H1 (cell line): Measurements from ENCODE around the gene PIGT. TPM values are rescaled to one million over a fixed set of nuclear protein-coding genes. Genes with fewer than 3 reads are reported as not detected.

Source experiments
- CTCF ChIA-PET: fragments of 300-600 bp; sonication (Branson Sonifier 250); formaldehyde crosslinking; loops from one replicate; lab custom pipeline; 2021; ENCODE audit not compliant: partially characterized antibody; lab: Charles Lee
- POLR2A ChIA-PET: fragments of 300-600 bp; sonication (Branson Sonifier 250); formaldehyde crosslinking; loops from one replicate; lab custom pipeline; 2021; ENCODE audit warnings: inconsistent platforms; ENCODE audit not compliant: partially characterized antibody; lab: Charles Lee
- DNase-seq, 2 experiments: peaks; one replicate each; pipeline versions ENCODE4 v3.0.0 to v3.0.0-alpha.2; 2010 to 2022; ENCODE audit warnings: low spot score in 2 of 2, low read depth in 1 of 2, mixed read lengths in 1 of 2
- FAIRE-seq: peaks from 2 replicates; lab custom pipeline; 2011; peaks lifted over from hg19 to GRCh38; lab: Jason Lieb, UNC
- H2AFZ ChIP-seq: 2 replicates; pipeline ENCODE4 v1.8.1; 2012; ENCODE audit warnings: low read length, inconsistent platforms
- H2AK5ac ChIP-seq: 2 replicates; pipeline ENCODE4 v1.6.1; 2013; ENCODE audit warnings: low read depth, low read length
- H2BK120ac ChIP-seq: replicated peaks from 2 replicates; pipeline ENCODE3; 2013; ENCODE audit warnings: low read depth, low read length, inconsistent platforms
- H2BK12ac ChIP-seq: 2 replicates; pipeline ENCODE4 v1.6.1; 2013; ENCODE audit warnings: low read depth, low read length
- H2BK15ac ChIP-seq: 2 replicates; pipeline ENCODE4 v1.6.1; 2013; ENCODE audit warnings: low read length
- H2BK20ac ChIP-seq: 2 replicates; pipeline ENCODE4 v1.6.1; 2013; ENCODE audit warnings: low read length
- H2BK5ac ChIP-seq: 2 replicates; pipeline ENCODE4 v1.6.1; 2013; ENCODE audit warnings: low read depth, low read length
- H3K14ac ChIP-seq: 2 replicates; pipeline ENCODE4 v1.6.1; 2013; ENCODE audit warnings: inconsistent platforms; ENCODE audit not compliant: insufficient read length
- H3K18ac ChIP-seq: 2 replicates; pipeline ENCODE4 v1.6.1; 2013; ENCODE audit warnings: low read length; ENCODE audit errors: extremely low read depth
- H3K23ac ChIP-seq: 2 replicates; pipeline ENCODE4 v1.6.1; 2013; ENCODE audit warnings: inconsistent platforms; ENCODE audit not compliant: insufficient read length
- H3K23me2 ChIP-seq: 2 replicates; pipeline ENCODE4 v1.6.1; 2013; ENCODE audit warnings: low read depth, low read length
- H3K27ac ChIP-seq: 2 replicates; pipeline ENCODE4 v1.6.1; 2011; ENCODE audit warnings: low read depth, low read length, inconsistent platforms
- H3K27me3 ChIP-seq, 4 experiments: replicated peaks in 1 of 4; 1 replicate in 1 of 4; 2 replicates in 3 of 4; pipeline versions ENCODE4 v1.6.1 to v1.8.1; 2011 to 2013; ENCODE audit warnings: low read length in 3 of 4, mild to moderate bottlenecking in 3 of 4, inconsistent platforms in 2 of 4, mixed read lengths in 2 of 4, moderate library complexity in 1 of 4; ENCODE audit not compliant: control insufficient read depth in 3 of 4, insufficient read depth in 3 of 4; ENCODE audit errors: extremely low read depth in 1 of 4
- H3K36me3 ChIP-seq, 4 experiments: 2 replicates each; pipeline versions ENCODE4 v1.6.1 to v1.8.1; 2011 to 2013; ENCODE audit warnings: mild to moderate bottlenecking in 4 of 4, low read length in 3 of 4, moderate library complexity in 2 of 4, control low read depth in 1 of 4, inconsistent platforms in 1 of 4; ENCODE audit not compliant: insufficient read depth in 4 of 4, control insufficient read depth in 2 of 4
- H3K4ac ChIP-seq: replicated peaks from 2 replicates; pipeline ENCODE3; 2013; ENCODE audit warnings: low read length, low read depth, mixed read lengths, inconsistent platforms; ENCODE audit not compliant: insufficient read length
- H3K4me1 ChIP-seq, 4 experiments: replicated peaks in 1 of 4; 1 replicate in 1 of 4; 2 replicates in 3 of 4; pipeline versions ENCODE4 v1.6.1 to v1.8.1; 2011 to 2013; ENCODE audit warnings: low read length in 3 of 4, inconsistent platforms in 2 of 4, mixed read lengths in 1 of 4; ENCODE audit not compliant: insufficient read depth in 4 of 4, control insufficient read depth in 3 of 4
- H3K4me2 ChIP-seq, 2 experiments: 2 replicates each; pipeline versions ENCODE4 v1.6.1 to v1.8.1; 2011 to 2013; ENCODE audit warnings: low read depth in 2 of 2, low read length in 2 of 2, control low read depth in 1 of 2, inconsistent platforms in 1 of 2, mild to moderate bottlenecking in 1 of 2; ENCODE audit not compliant: insufficient read depth in 1 of 2
- H3K4me3 ChIP-seq, 4 experiments: fragments of 200-600, 300-600 bp in 1 of 4; sonication (generic), shearing (Covaris generic), sonication (Bioruptor Twin) in 1 of 4; 2 replicates each; pipeline versions ENCODE4 v1.5.1 to v1.8.1; 2011 to 2016; ENCODE audit warnings: low read length in 4 of 4, low read depth in 3 of 4, control low read depth in 2 of 4, inconsistent platforms in 2 of 4, mild to moderate bottlenecking in 2 of 4, mixed read lengths in 1 of 4, moderate library complexity in 1 of 4; ENCODE audit not compliant: insufficient read depth in 2 of 4; ENCODE audit errors: extremely low read depth in 1 of 4
- H3K56ac ChIP-seq: replicated peaks from 2 replicates; pipeline ENCODE3; 2013; ENCODE audit warnings: low read depth, mild to moderate bottlenecking, mixed read lengths, low read length, inconsistent platforms; ENCODE audit not compliant: insufficient read length
- H3K79me1 ChIP-seq: 2 replicates; pipeline ENCODE4 v1.6.1; 2013; ENCODE audit warnings: low read depth, low read length, control low read depth
- H3K79me2 ChIP-seq, 2 experiments: 2 replicates each; pipeline versions ENCODE4 v1.6.1 to v1.8.1; 2012 to 2013; ENCODE audit warnings: low read length in 2 of 2, mild to moderate bottlenecking in 2 of 2, inconsistent platforms in 1 of 2; ENCODE audit not compliant: insufficient read depth in 2 of 2, control insufficient read depth in 1 of 2
- H3K9ac ChIP-seq, 4 experiments: replicated peaks in 1 of 4; 1 replicate in 1 of 4; 2 replicates in 3 of 4; pipeline versions ENCODE4 v1.6.1 to v1.8.1; 2011 to 2013; ENCODE audit warnings: low read depth in 3 of 4, low read length in 3 of 4, control low read depth in 2 of 4, mild to moderate bottlenecking in 2 of 4, moderate library complexity in 2 of 4, inconsistent platforms in 1 of 4; ENCODE audit errors: extremely low read depth in 1 of 4
- H3K9me3 ChIP-seq, 2 experiments: 2 replicates each; pipeline versions ENCODE4 v1.6.1 to v1.8.1; 2012 to 2013; ENCODE audit warnings: mild to moderate bottlenecking in 2 of 2, moderate library complexity in 2 of 2, control low read depth in 1 of 2, inconsistent platforms in 1 of 2, low read depth in 1 of 2, low read length in 1 of 2, mixed read lengths in 1 of 2; ENCODE audit not compliant: insufficient read depth in 2 of 2
- H4K20me1 ChIP-seq, 2 experiments: replicated peaks in 1 of 2; 2 replicates each; pipeline versions ENCODE3 to v1.8.1; 2011 to 2013; ENCODE audit warnings: inconsistent platforms in 2 of 2, low read length in 2 of 2, mild to moderate bottlenecking in 1 of 2; ENCODE audit not compliant: insufficient read depth in 2 of 2, control insufficient read depth in 1 of 2
- H4K5ac ChIP-seq: 2 replicates; pipeline ENCODE4 v1.6.1; 2013; ENCODE audit warnings: low read length, low read depth, mixed read lengths, inconsistent platforms; ENCODE audit not compliant: insufficient read length
- H4K8ac ChIP-seq: 2 replicates; pipeline ENCODE4 v1.8.0; 2013; ENCODE audit warnings: mild to moderate bottlenecking, moderate library complexity, low read length, inconsistent platforms; ENCODE audit not compliant: insufficient read depth; ENCODE audit errors: extremely low read depth
- H4K91ac ChIP-seq: replicated peaks from 2 replicates; pipeline ENCODE3; 2013; ENCODE audit warnings: low read length, mixed read lengths, inconsistent platforms; ENCODE audit not compliant: insufficient read length
- CTBP2 ChIP-seq: IDR thresholded peaks from 2 replicates; pipeline ENCODE4 v1.7.0; 2011; ENCODE audit warnings: borderline replicate concordance, mild to moderate bottlenecking, moderate library complexity, mixed read lengths, low read length; ENCODE audit not compliant: insufficient read depth, insufficient read length
- KDM4A ChIP-seq: IDR thresholded peaks from one replicate; pipeline ENCODE4 v1.7.1; 2012; ENCODE audit warnings: low read depth, mild to moderate bottlenecking, moderate library complexity, low read length, inconsistent platforms; ENCODE audit not compliant: severe bottlenecking
- MAFK ChIP-seq: IDR thresholded peaks from 2 replicates; pipeline ENCODE4 v1.6.1; 2012; ENCODE audit warnings: low read depth, mild to moderate bottlenecking, improper control_type of control experiment, low read length
- POLR2AphosphoS5 ChIP-seq: IDR thresholded peaks from 2 replicates; pipeline ENCODE4 v1.6.1; 2011; ENCODE audit warnings: low read depth, low read length
- YY1 ChIP-seq: IDR thresholded peaks from 2 replicates; pipeline ENCODE4 v1.6.1; 2011; ENCODE audit warnings: low read depth, mild to moderate bottlenecking, low read length
- WGBS, 2 experiments: shearing (Covaris generic) in 1 of 2; methylation state at CpG; one replicate each; pipeline versions ENCODE4 v1.1.6 to v1.1.7; 2013 to 2015; ENCODE audit warnings: low lambda C conversion rate in 2 of 2, mixed read lengths in 2 of 2, inconsistent platforms in 1 of 2, low coverage in 1 of 2, missing lambda C conversion rate in 1 of 2; ENCODE audit not compliant: insufficient replicate concordance in 2 of 2, insufficient coverage in 1 of 2, insufficient read length in 1 of 2; ENCODE audit errors: extremely low coverage in 1 of 2, missing lambda C conversion rate in 1 of 2; 5-methylcytosine and 5-hydroxymethylcytosine counted together
- polyA plus RNA-seq, 7 experiments: library from polyadenylated mRNA; depleted of rRNA in 3 of 7; stranded (reverse) in 5 of 7; unstranded in 2 of 7; fragments of >200 nt in 5 of 7; fragments of 200-250 nt in 2 of 7; gene quantifications; 1 replicate in 5 of 7; 2 replicates in 1 of 7; 4 replicates in 1 of 7; pipeline versions ENCODE4 v1.2.1 to v1.2.3, GENCODE V29; 2011 to 2013; ENCODE audit warnings: missing spikeins in 2 of 7, mixed read lengths in 2 of 7
- total RNA-seq: library from RNA; stranded (reverse); fragmentation: NEBNext Ultra II Directional; extraction: Animal tissue kit (Norgen Biotek cat#: 25700); gene quantifications from 2 replicates; pipeline ENCODE4 v1.2.1, GENCODE V29; 2021

The PIGT gene
- total and polyA plus RNA-seq, 2 of the 8 experiments (the other 6 are each of a cell fraction or from before 2014, with no cell fraction given), result 66.0 to 89.7 TPM

GRCh38 chr20:45399018-45399417, 16.9 kb upstream of the PIGT start:
- Histone ChIP-seq H3K4me3 (no peak overlapping the region), H3K56ac (no peak overlapping the region), H3K79me1 (no peaks in the 10 kb centered on the region), H4K5ac (no peak overlapping the region), H3K23me2 (no peaks in the 10 kb centered on the region), H3K4ac (no peak overlapping the region), H3K4me1 (no peaks in the 10 kb centered on the region), H2BK20ac (no peak overlapping the region), H3K18ac (no peak overlapping the region), H2BK120ac (no peak overlapping the region), H2BK15ac (no peak overlapping the region), H3K27me3 (no peaks in the 10 kb centered on the region), H3K14ac (no peak overlapping the region), H3K36me3 (no peaks in the 10 kb centered on the region), H3K9ac (no peak overlapping the region), H3K9me3 (peaks cover 15 to 22% of the 10 kb centered on the region in 2 experiments), H2BK12ac (no peak overlapping the region), H4K20me1 (no peaks in the 10 kb centered on the region), H3K79me2 (no peaks in the 10 kb centered on the region), H3K23ac (no peak overlapping the region), H2BK5ac (no peak overlapping the region), H2AK5ac (no peak overlapping the region), H3K27ac (no peak overlapping the region), H3K4me2 (no peak overlapping the region), H4K8ac (no peak overlapping the region), H4K91ac (no peak overlapping the region), H2AFZ (no peak overlapping the region)
- CTCF ChIA-PET, result interaction anchor here (1.2 kb wide), 1 partner anchor 30 kb away, joined by 3 read pairs; no protein-coding TSS in a partner anchor
- FAIRE-seq (no peak), DNase-seq (no peak)
- POLR2A ChIA-PET, result no interaction called here
- TF ChIP-seq POLR2AphosphoS5, result no peak
- TF ChIP-seq YY1, result no peak
- TF ChIP-seq KDM4A, result no peak
- no peak for TF ChIP-seq MAFK
- TF ChIP-seq CTBP2, result no peak
- WGBS, 2 experiments, result 89% methylated on average over 1 of the region's 1 CpG; no CpG with 5 or more reads in 1 of the 2 experiments
